ENCODE results near the gene TMEM132C.

TMEM132C gene

GRCh38 chr12:128745772-128746689 is 479.1 kb downstream of the TMEM132C start:
- no peak for TF ChIP-seq CTCF (IDR thresholded peaks at IDR 0.05; ENCODE audit: low read depth, low read length, missing control alignments)
- no peak overlapping the region for H3K4me3 ChIP-seq (ENCODE audit: low read depth, low read length)
- DNase-seq (ENCODE audit: low read depth): no peak

GRCh38 chr12:128747441-128747840 is 480.5 kb downstream of the TMEM132C start:
- H3K4me3 ChIP-seq (ENCODE audit: low read depth, low read length): no peak overlapping the region
- DNase-seq (ENCODE audit: low read depth): no peak
- no peak for TF ChIP-seq CTCF (IDR thresholded peaks at IDR 0.05; ENCODE audit: low read depth, low read length, missing control alignments)

- no peak for TF ChIP-seq CTCF (IDR thresholded peaks at IDR 0.05; ENCODE audit: low read depth, low read length, missing control alignments)
- no peak overlapping the region for H3K4me3 ChIP-seq (ENCODE audit: low read depth, low read length)
- no peak for DNase-seq (ENCODE audit: low read depth)
Observed at GRCh38 chr12:128752386-128752785, 485.4 kb downstream of the TMEM132C start.

- H3K4me3 ChIP-seq (ENCODE audit: low read depth, low read length): no peak overlapping the region
- DNase-seq (ENCODE audit: low read depth): no peak
- no peak for TF ChIP-seq CTCF (IDR thresholded peaks at IDR 0.05; ENCODE audit: low read depth, low read length, missing control alignments)
Observed at GRCh38 chr12:128753438-128753837, 486.5 kb downstream of the TMEM132C start.

- no peak overlapping the region for H3K4me3 ChIP-seq (ENCODE audit: low read depth, low read length)
- no peak for TF ChIP-seq CTCF (IDR thresholded peaks at IDR 0.05; ENCODE audit: low read depth, low read length, missing control alignments)
- DNase-seq (ENCODE audit: low read depth): no peak
Observed at GRCh38 chr12:128754275-128754674, 487.3 kb downstream of the TMEM132C start.

- TF ChIP-seq CTCF (IDR thresholded peaks at IDR 0.05; ENCODE audit: low read depth, low read length, missing control alignments): no peak
- H3K4me3 ChIP-seq (ENCODE audit: low read depth, low read length): no peak overlapping the region
- DNase-seq (ENCODE audit: low read depth): no peak
Observed at GRCh38 chr12:128755566-128755965, 488.6 kb downstream of the TMEM132C start.

All from GM12864 (cell line).